H1 (cell line): ENCODE data around the gene OPN3. TPM values are rescaled to one million over a fixed set of nuclear protein-coding genes. Genes with fewer than 3 reads are reported as not detected.

Experiments
- CHD7 ChIP-seq: fragments of 300-600 bp; sonication (generic); IDR thresholded peaks from 2 replicates; pipeline ENCODE4 v1.7.1; 2012; ENCODE audit warnings: low read length, moderate library complexity, mild to moderate bottlenecking, inconsistent platforms; ENCODE audit not compliant: insufficient replicate concordance
- RFX5 ChIP-seq: IDR thresholded peaks from 2 replicates; pipeline ENCODE4 v1.6.1; 2011; ENCODE audit warnings: low read depth, low read length, improper control_type of control experiment, borderline replicate concordance
- TAF1 ChIP-seq: IDR thresholded peaks from 2 replicates; pipeline ENCODE4 v1.6.1; 2011; ENCODE audit warnings: mild to moderate bottlenecking, low read depth, low read length
- polyA plus RNA-seq, 7 experiments: library from polyadenylated mRNA; depleted of rRNA in 3 of 7; stranded (reverse) in 5 of 7; unstranded in 2 of 7; fragments of >200 nt in 5 of 7; fragments of 200-250 nt in 2 of 7; gene quantifications; 1 replicate in 5 of 7; 2 replicates in 1 of 7; 4 replicates in 1 of 7; pipeline versions ENCODE4 v1.2.1 to v1.2.3, GENCODE V29; 2011 to 2013; ENCODE audit warnings: missing spikeins in 2 of 7, mixed read lengths in 2 of 7
- total RNA-seq: library from RNA; stranded (reverse); fragmentation: NEBNext Ultra II Directional; extraction: Animal tissue kit (Norgen Biotek cat#: 25700); gene quantifications from 2 replicates; pipeline ENCODE4 v1.2.1, GENCODE V29; 2021

Gene OPN3
- total and polyA plus RNA-seq, 2 of the 8 experiments (the other 6 are each of a cell fraction or from before 2014, with no cell fraction given) = 8.8 to 19.4 TPM

GRCh38 chr1:241600496-241600901, 39.7 kb downstream of the OPN3 start (continued):
- TF ChIP-seq CHD7 = no peak
- no peak for TF ChIP-seq RFX5
- TF ChIP-seq TAF1 = no peak
